GM12875 (cell line): ENCODE data around the gene CMBL.

Experiments used
- H3K4me3 ChIP-seq: one replicate; pipeline ENCODE4 v1.5.1; 2011; ENCODE audit warnings: low read depth, low read length, control low read depth
- CTCF ChIP-seq: IDR thresholded peaks from 2 replicates; pipeline ENCODE4 v1.5.1; 2011; ENCODE audit warnings: low read depth, mild to moderate bottlenecking, control low read depth, inconsistent platforms, low read length, moderate library complexity, borderline replicate concordance; ENCODE audit not compliant: insufficient read depth

Gene CMBL

DNA sequence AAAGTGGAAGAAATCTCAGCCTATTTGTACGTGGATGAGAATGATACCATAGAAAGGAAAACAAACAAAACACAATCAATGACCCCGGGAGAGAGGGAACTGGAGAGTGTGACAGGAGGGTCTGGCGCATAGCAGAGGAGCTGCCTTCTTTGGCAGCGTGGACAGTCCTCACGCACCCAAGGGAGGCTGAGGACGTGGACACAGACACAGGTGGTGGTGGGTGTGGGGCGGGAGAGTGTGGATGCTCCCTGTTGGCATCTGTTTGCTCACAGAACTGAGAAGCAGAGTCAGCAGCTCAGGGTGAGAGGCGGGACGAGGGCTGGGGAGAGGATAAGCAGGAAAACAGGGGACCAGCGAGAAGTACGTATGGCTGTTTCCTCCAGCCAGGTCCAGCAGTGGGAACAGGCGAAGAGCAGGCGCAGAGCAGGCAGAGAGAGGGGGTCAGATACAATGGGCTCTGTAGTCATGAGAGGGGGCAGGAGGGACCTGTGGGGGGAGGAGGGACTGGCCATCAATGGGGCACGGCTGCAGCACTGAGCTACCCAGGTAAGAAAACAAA lies 10.0 kb downstream of the CMBL start:
- no peak for TF ChIP-seq CTCF
- H3K4me3 ChIP-seq: no peak overlapping the region

DNA sequence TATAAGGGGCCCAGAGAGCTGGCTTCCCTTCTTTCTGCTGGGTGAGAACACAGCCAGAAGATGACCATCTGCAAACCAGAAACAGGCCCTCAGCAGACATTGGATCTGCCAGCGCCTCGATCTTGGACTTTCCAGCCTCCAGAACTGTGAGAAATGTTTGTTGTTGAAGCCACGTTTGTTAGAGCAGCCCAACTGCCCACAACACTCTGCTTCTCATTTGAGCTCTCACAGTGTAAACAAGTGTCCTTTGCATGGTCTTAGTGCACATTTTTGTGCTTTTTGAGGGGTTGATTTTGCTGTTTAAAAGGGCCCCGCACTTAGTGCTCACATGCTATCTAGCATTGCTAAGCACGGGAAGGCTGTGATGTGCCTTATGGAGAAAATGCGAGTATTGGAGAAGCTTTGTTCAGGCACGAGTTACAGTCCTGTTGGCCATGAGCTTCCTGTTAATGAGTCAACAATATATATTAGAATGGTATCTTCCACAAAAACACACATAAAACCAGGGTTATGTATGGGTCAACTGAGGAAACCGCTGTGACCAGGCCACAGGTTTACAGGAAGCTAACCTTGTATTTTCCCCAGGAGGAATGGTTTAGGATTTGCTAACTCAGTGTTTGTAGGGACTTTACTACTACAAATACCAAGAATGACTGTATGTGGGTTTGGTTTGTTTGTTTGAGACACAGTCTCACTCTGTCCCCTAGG lies 11.9 kb downstream of the CMBL start:
- no peak overlapping the region for H3K4me3 ChIP-seq
- no peak for TF ChIP-seq CTCF

- TF ChIP-seq CTCF: no peak
- H3K4me3 ChIP-seq: no peak overlapping the region
These were observed 13.6 kb downstream of the CMBL start for GRCh38 chr5:10293907-10294662.

- TF ChIP-seq CTCF: no peak
- H3K4me3 ChIP-seq: no peak overlapping the region
These were observed 15.9 kb downstream of the CMBL start for GRCh38 chr5:10291692-10292339.

- no peak overlapping the region for H3K4me3 ChIP-seq
- no peak for TF ChIP-seq CTCF
These were observed 17.3 kb downstream of the CMBL start for GRCh38 chr5:10290438-10290837.

DNA sequence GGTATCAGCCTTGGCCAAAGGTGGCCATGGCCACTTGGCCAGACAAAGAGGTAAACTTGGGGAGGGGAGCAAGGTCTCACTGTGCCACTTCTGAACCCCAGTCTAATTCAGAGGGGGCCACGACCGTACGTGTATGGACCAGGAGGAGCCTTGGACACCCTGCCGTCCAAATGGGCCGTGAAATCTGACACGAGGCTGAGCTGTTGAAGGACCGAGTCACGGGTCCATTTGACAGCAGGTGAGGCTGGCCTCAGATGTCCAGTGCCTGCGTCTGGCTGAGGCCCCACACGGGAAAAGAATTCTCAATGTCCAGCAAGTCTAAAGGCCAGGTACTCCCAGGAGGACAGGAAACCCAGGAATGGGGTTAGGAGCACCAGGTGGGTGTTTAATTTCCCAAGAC lies 17.7 kb downstream of the CMBL start:
- TF ChIP-seq CTCF: no peak
- H3K4me3 ChIP-seq: no peak overlapping the region
